Stimulated activated CD4-positive, alpha-beta T cell treated with anti-CD3 and anti-CD28 coated beads, Interleukin-12 subunit alpha, Interleukin-12 subunit beta, amount 100 ng/mL, for 4 hours (primary cell): Measurements from ENCODE around the gene BCL2L12.
A peak's percentile ranks its signal among the peaks of the same experiment; 100 is the strongest.

Experiments
- DNase-seq: peaks from one replicate; pipeline ENCODE4 v3.0.0-alpha.2; 2020

BCL2L12 gene

DNA sequence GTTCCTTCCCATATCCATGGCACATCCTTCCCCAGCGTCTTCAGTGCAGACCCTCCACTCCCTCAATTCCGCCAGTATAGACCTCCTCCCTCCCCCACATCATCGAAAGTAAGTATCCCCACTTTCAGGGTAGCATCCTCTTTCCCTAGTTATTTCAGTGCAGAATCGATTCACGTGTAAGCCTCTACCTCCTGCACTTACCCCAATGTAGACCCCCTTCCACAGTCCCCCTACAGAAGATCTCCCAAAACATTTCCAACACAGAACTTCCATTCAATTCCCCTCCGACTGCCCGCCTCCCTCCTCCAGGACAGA, 740 bp upstream of the BCL2L12 start:
- DNase-seq, result no peak

DNA sequence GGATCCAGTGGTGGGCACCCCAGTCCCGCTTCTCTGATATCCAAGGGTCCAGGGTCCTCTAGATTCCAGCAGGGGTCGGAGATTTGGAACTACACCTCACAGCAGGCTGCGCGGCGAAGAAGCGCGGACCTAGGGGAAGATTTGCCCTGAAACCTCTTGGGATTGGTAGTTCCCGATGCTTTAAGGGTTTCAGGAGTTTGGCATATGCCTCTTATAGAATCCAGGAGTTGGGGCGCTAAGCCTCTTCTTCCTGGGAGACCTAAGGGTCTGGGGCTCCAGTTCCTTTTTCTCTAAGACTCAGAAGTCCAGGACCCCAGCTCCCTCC, 349 bp downstream of the BCL2L12 start:
- no peak for DNase-seq

DNA sequence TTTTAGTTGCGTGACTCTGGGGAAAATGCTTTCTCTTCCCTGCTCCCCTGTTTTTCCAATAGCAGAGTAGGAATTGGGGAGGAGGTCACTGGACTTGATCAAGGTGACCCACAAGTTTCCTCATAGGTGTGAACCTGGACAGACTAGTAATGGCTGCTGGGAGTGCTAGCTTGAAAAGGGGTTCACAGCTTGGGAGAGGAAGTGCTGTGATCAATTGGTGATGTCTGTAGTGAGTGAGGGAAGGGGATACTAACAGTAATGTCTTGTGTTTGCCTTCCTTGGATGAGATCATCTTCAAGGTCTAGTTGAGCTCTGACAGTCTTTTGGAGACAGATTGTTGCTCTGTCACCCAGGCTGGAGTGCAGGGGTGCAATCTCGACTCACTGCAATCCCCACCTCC, 1.7 kb downstream of the BCL2L12 start:
- no peak for DNase-seq

DNA sequence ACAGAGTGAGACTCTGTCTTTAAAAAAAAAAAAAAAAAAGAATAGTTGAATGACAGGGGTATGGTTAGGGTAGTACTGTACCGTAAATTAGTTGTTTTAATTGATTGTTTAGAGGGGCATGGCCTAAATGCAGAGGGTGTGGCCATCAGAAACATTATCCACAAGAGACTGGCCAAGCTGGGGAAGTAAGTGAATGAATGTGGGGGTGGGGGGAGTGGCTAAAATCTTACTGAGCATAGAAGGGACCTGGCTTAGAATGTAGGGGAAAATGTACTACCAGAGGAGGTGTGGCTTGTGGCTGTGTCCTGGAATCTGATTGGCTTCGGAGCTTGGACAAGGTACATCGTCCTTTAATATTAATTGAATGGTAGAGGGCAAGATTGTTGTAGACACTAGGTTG, 3.8 kb downstream of the BCL2L12 start:
- no peak for DNase-seq

- DNase-seq, result peak; percentile 71
Measured at GRCh38 chr19:49672131-49672919, 6.6 kb downstream of the BCL2L12 start.

- no peak for DNase-seq
Measured at GRCh38 chr19:49676136-49676783, 10.5 kb downstream of the BCL2L12 start.

- peak; percentile 96 for DNase-seq
Measured at GRCh38 chr19:49676784-49677230, 11.1 kb downstream of the BCL2L12 start.

DNA sequence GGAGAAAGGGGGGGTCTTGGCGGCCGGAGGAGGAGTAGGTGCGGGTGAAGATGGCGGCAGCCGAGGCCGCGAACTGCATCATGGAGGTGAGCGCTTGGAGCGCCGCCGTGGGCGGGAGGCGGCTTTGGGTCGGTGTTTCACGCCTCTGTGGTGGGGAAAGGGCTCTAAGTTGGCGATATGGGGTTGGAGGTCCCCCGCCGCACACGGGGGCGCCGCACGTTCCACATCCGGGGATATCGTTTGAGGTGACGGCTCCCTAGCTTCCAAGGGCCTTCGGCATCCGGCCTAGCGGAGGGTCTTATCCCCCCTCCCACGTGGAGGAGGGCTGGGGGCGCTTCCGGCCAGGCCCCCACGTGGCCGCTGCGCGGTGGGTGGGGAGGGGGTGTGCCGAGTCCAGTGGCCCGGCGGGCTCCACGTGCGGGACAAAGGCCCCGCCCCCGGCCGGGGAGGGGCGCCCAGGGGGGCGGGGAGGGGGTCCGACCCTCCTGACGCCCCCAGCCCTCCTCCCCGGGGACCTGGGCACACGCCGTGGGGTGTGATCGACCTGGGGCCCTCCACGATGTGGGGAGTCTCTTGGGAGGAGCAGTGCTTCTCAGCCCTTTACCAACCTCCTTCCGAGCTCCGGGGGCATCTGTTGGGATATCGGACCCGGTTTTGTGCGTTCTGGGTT, 11.6 kb downstream of the BCL2L12 start, which contains the start of gene PRMT1:
Gene PRMT1, plus strand, starts transcription at position 41 of the 670 bp plus-strand sequence. Its CDS starts 10 bp downstream, at position 51.
- DNase-seq, result peak; percentile 54

DNA sequence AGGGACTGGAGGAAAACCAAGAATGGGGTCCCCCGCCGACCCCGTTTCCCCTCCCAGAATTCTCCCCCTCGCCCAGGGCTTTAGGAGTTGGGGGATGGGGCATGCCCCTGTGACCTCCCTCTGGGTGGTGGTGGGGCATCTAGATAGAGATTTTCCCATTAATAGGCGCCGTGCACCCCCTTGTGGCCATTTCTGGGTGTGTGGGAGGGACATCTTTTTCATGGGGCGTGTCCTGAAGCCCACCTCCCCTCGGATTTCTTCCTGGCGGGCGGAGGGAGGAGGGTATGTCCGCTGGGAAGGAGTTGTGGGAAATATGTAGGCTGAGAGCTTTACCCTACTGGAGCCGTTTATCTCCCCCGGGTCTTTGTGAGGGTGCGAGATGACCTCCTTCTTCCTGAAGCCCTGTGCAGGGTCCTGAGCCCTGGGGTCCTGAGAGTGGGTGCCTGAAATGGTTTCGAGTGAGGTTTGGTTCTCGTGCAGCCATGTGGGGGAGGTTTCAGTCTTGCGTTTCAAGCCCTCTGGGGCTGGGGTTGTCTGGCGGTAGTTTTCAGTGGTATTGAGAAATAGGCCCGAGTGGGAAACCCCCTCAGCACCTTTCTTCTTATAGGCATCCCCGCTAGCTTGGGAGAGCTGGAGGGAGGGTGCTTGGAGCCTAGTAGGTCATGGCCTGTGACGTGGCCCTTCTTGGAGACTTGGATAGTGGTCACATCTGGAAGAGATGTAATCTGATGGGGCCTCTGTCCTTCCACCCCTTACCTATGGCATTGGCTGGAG, 12.4 kb downstream of the BCL2L12 start:
- DNase-seq, result peak; percentile 73

GRCh38 chr19:49678985-49679770, 13.4 kb downstream of the BCL2L12 start:
- no peak for DNase-seq

- DNase-seq, result no peak
Measured at GRCh38 chr19:49679771-49680413, 14.2 kb downstream of the BCL2L12 start.

DNA sequence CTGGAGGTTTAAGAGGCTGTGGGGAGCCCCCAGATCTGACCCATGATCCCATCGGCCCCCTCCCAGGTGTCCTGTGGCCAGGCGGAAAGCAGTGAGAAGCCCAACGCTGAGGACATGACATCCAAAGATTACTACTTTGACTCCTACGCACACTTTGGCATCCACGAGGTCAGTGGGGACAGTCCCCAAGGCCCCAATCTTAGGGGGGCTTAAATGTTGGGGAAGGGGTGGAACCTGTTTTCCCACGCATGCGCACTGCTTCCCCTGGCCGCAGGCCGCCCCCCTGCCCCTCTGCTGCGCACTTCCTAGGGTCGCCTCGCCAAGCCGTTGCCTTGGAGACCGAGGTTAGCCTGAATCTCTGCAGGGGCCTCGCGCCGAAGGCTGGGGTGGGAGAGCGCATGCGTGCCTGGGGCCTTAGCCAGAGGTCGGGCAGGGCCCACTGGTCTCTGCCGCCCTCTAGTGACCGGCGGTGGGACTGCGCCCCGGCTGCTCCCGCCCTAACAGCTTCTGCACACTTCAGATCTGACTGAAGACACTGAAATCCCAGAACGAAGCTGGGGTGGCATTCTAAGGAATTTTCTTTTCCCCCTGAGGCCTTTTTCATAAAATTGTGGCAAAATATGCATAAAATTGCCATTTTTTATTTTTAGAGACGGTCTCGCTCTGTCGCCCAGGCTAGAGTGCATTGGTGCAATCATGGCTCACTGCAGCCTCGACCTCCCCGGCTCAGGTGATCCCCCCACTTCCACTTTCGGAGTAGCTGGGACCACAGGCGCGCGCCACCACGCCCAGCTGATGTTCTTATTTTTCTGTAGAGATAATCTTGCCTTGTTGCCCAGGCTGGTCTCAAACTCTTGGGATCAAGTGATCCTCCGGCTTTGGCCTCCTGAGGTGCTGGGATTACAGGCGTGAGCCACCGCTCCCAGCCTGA, 15.0 kb downstream of the BCL2L12 start:
- DNase-seq, result peak; percentile 97

DNA sequence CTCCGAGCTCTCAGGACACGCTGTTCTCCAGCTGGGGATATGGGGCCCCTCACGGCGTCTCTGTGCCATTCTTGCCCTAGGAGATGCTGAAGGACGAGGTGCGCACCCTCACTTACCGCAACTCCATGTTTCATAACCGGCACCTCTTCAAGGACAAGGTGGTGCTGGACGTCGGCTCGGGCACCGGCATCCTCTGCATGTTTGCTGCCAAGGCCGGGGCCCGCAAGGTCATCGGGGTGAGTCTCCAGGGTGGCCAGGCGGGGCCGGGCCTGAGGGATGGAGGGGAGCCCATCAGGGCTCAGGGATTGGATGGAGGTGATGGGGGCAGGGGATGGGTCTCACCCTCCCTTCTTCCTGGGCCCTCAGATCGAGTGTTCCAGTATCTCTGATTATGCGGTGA, 16.1 kb downstream of the BCL2L12 start:
- no peak for DNase-seq

DNA sequence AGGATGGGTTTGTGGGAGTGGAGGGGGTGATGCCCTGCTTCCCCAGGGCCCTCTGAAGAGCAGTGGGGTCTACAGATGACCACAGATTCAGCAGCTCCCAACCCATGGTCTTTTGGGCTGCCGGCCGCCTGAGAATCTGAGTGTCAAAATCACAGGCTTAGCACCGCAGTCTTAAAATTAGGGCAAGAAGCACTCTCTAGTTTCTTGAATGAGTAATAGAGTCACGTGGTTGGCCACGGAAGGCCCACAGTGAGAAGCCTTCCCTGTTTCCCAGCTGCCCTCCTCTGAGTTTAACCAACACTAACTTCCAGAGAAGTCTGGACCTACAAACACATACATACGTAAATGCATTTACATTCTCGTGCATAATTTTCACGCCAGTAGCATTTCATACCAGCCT, 16.5 kb downstream of the BCL2L12 start:
- DNase-seq, result no peak

- no peak for DNase-seq
Measured at GRCh38 chr19:49683814-49684250, 18.1 kb downstream of the BCL2L12 start.

- DNase-seq, result no peak
Measured at GRCh38 chr19:49684251-49684982, 18.7 kb downstream of the BCL2L12 start.

DNA sequence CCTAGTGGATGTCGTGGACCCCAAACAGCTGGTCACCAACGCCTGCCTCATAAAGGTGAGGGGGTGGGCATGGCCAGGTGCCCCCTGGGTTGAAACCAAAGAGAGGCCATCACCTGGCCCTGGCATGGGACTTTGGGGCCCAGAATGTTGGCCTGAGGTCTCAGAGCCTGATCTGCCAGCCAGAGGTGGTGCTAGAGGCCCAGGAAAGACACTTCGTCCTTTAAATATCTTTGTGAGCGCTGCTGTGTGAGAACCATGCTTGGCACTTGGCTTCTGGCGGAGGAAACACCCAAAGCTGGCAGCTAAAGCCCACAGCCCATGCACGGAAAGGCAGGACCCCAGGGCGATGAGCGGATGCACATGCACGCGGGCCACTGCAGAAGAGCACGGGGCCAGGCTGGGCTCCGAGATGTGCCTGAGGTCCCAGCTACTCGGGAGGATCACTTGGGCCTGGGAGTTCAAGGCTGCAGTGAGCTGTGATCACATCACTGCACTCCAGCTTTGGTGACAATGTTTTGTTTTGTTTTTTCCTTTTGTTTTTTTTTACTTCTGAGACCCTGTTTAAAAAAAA, 19.3 kb downstream of the BCL2L12 start:
- no peak for DNase-seq

GRCh38 chr19:49685845-49686332, 20.2 kb downstream of the BCL2L12 start:
- no peak for DNase-seq

DNA sequence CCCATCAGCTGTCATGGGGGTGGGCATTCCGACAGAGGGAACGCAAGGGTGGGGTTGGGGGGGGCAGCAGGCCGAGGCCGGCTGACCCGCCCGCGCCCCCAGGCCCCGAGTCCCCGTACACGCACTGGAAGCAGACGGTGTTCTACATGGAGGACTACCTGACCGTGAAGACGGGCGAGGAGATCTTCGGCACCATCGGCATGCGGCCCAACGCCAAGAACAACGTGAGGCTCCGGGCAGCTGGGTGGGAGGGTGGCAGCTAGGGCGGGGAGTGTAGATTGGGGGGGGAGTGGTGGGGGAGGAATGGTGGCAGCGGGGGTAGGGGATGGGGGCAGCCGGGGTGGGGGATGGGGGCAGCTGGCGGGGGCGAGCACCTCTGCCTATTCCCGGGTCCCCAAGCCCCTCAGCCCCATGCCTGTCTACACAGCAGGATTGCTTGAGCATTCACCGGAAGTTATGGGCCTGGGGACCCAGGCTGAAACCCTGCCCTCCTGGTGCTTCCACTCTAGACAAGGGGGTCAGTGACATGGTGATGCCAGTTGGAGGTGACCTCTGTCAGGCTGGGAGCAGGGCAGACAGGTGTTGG, 20.9 kb downstream of the BCL2L12 start:
- DNase-seq, result no peak
